HL-60 (cell line): Measurements from ENCODE around the gene NRCAM.

ENCODE experiments used
- CTCF ChIP-seq: IDR thresholded peaks from one replicate; pipeline ENCODE4 v1.5.1; 2011; ENCODE audit warnings: low read length, control low read depth, inconsistent platforms; ENCODE audit not compliant: insufficient read depth
- GABPA ChIP-seq: IDR thresholded peaks from 2 replicates; pipeline ENCODE4 v1.6.1; 2012; ENCODE audit warnings: low read depth
- POLR2AphosphoS5 ChIP-seq: IDR thresholded peaks from 2 replicates; pipeline ENCODE4 v1.6.1; 2012; ENCODE audit warnings: low read depth
- REST ChIP-seq: IDR thresholded peaks from 2 replicates; pipeline ENCODE4 v1.6.1; 2012; ENCODE audit warnings: low read depth; ENCODE audit not compliant: insufficient replicate concordance

GRCh38 chr7:108360058-108360800 lies 96.0 kb downstream of the NRCAM start:
- TF ChIP-seq CTCF (no peak), POLR2AphosphoS5 (no peak), GABPA (no peak), REST (no peak)
